RWPE1 (cell line): Measurements from ENCODE around the gene COL4A1.

Experiments
- CTCF ChIA-PET: fragments of 350-600 bp; sonication (Branson Sonifier 250); formaldehyde crosslinking; extraction: SDS; loops from one replicate; lab custom pipeline; 2021; lab: Yijun Ruan, JAX
- POLR2A ChIA-PET: fragments of 400-600 bp; formaldehyde crosslinking; extraction: SDS; loops from one replicate; lab custom pipeline; 2020; ENCODE audit warnings: antibody characterized with exemption; ENCODE audit not compliant: low non-redundant PET; lab: Yijun Ruan, JAX
- DNase-seq: peaks from one replicate; pipeline ENCODE4 v3.0.0; 2012; ENCODE audit warnings: low spot score
- H3K27ac ChIP-seq: fragments of 450-650 bp; 2 replicates; pipeline ENCODE4 v1.5.1; 2017
- CTCF ChIP-seq: fragments of 450-650 bp; conservative IDR thresholded peaks from 2 replicates; pipeline ENCODE4 v1.5.1; 2017; ENCODE audit warnings: low read depth, mild to moderate bottlenecking

The COL4A1 gene

GRCh38 chr13:110134801-110135200 is 172.2 kb downstream of the COL4A1 start:
- H3K27ac ChIP-seq: no peak overlapping the region
- CTCF ChIA-PET: no interaction called here
- DNase-seq: no peak
- POLR2A ChIA-PET: no interaction called here
- TF ChIP-seq CTCF: no peak

GRCh38 chr13:110133425-110134235 is 173.3 kb downstream of the COL4A1 start:
- no peak overlapping the region for H3K27ac ChIP-seq
- ChIA-PET CTCF (no interaction called here), POLR2A (no interaction called here)
- DNase-seq: no peak
- no peak for TF ChIP-seq CTCF

DNA sequence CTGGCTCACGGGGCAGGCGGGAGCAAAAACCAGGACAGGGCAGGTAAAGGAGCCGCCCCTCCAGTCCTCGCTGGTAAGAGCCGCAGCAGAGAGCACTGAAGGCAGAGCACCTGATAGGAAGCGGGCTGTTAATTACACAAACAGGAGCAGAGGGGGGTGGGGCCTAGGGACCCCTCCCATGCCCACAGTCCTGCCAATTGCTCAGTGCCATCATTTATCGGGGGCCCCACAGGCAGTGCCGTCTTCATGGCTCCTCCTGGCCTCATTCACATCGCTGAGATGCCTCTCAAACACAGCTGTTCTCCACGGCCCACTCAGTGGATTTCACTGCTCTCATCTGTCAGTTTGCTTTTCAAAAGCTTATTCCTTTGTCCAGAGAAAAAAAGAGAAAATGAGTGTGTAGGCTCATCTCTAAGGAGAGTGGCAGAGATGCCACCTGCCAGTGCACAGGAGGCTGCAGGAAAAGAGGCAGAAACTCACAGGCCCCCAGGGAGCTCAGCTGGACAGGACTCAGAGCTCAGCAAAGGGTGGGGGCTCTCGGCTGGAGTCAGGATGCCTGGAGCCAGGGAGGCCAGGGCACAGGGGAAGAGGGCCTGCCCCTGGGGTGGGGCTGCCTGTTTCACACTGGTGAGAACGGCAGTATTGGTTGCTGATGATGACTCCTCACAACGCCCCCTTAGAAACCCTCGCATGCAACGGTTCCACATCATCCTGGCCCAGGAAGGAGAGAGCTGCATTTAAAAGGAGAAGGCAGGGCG is 174.6 kb downstream of the COL4A1 start:
- ChIA-PET POLR2A (no interaction called here), CTCF (interaction anchor here (0.6 kb wide), 1 partner anchor 671 kb away, joined by 6 read pairs; no protein-coding TSS in a partner anchor)
- no peak for TF ChIP-seq CTCF
- no peak overlapping the region for H3K27ac ChIP-seq
- DNase-seq: no peak

DNA sequence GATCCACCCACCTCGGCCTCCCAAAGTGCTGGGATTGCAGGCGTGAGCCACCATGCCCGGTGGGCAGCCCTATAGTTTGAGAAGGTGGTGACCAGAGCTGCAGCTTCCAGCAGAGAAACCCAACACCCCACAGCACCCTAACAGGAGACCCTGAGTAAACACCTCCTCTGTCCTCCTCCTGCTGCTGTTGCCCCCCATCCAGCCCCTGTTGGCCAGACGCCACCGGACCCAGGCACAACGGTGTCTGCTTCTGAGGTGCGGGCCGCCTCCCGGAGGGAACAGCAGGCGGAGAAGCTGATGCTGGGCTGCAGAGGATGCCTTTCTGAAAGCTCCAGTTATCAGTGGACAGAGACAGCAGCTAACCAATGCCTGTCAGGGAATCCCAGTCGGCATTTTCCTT is 175.5 kb downstream of the COL4A1 start:
- TF ChIP-seq CTCF: no peak
- CTCF ChIA-PET: interaction anchor here (0.6 to 0.7 kb wide), 3 partner anchors 16 to 670 kb away, joined by 3 to 6 read pairs (median 3); no protein-coding TSS in a partner anchor
- H3K27ac ChIP-seq: no peak overlapping the region
- no peak for DNase-seq
- POLR2A ChIA-PET: no interaction called here

- H3K27ac ChIP-seq: no peak overlapping the region
- CTCF ChIA-PET: no interaction called here
- POLR2A ChIA-PET: no interaction called here
- TF ChIP-seq CTCF: no peak
- DNase-seq: no peak
Measured at GRCh38 chr13:110130431-110130830, 176.5 kb downstream of the COL4A1 start.

DNA sequence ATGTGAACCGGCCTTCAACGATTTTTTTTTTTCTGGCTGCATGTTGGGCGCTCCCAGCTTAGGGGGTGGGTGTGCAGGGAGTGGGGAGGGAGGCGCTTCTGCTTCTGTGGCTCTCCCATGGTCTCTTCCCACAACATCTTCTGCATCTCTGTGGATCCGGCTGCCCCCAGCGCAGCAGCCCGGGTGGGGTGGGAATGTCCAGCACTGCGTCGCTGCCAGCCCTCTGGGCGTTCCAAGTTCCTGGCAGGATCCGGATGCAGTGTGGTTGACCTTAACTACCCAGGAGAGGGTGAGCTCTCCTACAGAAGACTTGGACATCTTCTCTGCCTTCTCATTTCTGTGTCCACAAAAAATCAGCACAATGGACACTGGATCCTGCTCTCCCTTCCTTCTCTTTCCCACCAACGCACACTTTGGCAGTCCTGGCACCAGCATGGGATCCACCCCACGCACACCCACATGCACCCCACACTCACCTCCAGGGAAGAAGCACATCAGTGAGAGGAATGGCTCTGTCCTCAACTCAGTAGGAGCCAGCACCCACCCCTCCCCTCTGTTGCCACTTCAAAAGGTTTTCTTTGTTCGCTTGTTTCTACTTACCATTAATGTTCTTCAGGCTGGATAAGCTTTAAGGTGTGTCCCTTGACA is 177.3 kb downstream of the COL4A1 start:
- TF ChIP-seq CTCF: no peak
- DNase-seq: no peak
- H3K27ac ChIP-seq: no peak overlapping the region
- POLR2A ChIA-PET: no interaction called here
- CTCF ChIA-PET: no interaction called here
